ENCODE data around the gene NEK7.

- TF ChIP-seq POLR2A (IDR thresholded peaks at IDR 0.05; ENCODE audit: low read depth, low read length) (no peak), MAZ (IDR thresholded peaks at IDR 0.05; ENCODE audit: borderline replicate concordance, low read depth, low read length) (no peak)
Observed at GRCh38 chr1:198124673-198125072, 32.1 kb upstream of the NEK7 start.
